ENCODE measurements around the gene PPM1H. TPM values are rescaled to one million over a fixed set of nuclear protein-coding genes. Genes with fewer than 3 reads are reported as not detected.

The PPM1H gene
- total and polyA plus RNA-seq, 2 of the 8 experiments (the other 6 are each of a cell fraction or from before 2014, with no cell fraction given) = 16.4 to 36.1 TPM

DNA sequence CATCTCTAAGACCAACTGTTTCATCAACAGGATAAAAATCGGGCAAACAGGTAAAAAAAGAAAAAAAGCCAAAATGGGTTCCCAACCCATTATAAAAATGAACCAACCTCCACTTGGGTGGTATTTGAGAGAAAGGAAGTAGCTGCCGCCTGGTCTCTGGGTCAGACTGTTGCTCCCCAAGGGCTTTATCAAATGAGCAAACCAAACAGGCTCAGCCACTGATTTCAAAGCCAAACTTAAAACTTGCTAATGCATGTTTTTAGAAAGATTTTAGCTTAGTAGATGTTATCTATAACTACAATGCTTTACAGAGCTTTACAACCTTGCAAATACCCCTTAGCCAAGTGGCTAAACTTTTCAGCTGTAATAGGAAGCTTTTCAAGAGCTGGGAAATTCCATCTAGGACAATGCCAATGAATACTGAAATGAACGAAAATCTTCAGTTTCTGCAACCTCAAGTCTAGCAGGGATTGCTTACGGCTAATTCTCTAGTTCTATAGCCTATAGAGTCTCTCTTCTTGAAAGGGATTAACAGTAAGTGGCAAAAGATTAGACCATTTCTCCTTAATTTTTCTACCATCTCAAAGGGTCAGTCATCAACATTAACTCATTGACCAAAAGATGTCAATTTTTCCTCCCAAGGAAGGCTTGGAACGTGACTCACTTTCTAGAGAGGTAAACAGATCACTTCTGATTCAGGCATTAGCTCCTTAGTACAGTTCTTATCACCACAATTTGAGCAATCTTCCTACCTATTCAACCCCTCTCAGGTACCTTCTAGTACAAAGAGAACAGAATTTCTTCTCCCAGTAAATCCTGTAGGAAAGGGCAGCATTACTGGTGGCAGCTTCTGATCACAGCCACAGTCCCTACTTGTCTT, 4.2 kb downstream of the PPM1H start:
- Histone ChIP-seq H3K4me1 (replicated peaks in 1 of 4; ENCODE audit: control insufficient read depth in 3 of 4, insufficient read depth in 4 of 4, low read length in 3 of 4) (peaks cover 2 to 17% (median 8%) of the 10 kb centered on the region in 4 experiments; a peak in 6 of 7 replicates), H3K56ac (replicated peaks; ENCODE audit: insufficient read length, low read depth, low read length) (no peak overlapping the region), H2AFZ (ENCODE audit: low read length) (no peak overlapping the region), H4K20me1 (replicated peaks in 1 of 2; ENCODE audit: control insufficient read depth in 1 of 2, insufficient read depth in 2 of 2, low read length in 2 of 2) (peaks cover 0 to 1% of the 10 kb centered on the region in 2 experiments), H3K23ac (ENCODE audit: insufficient read length) (no peak overlapping the region), H3K23me2 (ENCODE audit: low read depth, low read length) (peaks cover 11% of the 10 kb centered on the region), H4K8ac (ENCODE audit: extremely low read depth, insufficient read depth, low read length) (no peak overlapping the region), H3K4ac (replicated peaks; ENCODE audit: insufficient read length, low read depth, low read length) (no peak overlapping the region), H3K79me2 (ENCODE audit: control insufficient read depth in 1 of 2, insufficient read depth in 2 of 2, low read length in 2 of 2) (peaks cover 0 to 68% of the 10 kb centered on the region in 2 experiments; a peak in 2 of 4 replicates), H2AK5ac (ENCODE audit: low read depth, low read length) (no peak overlapping the region), H2BK20ac (ENCODE audit: low read length) (peak overlapping the region; percentile 63; the same call in 1 of the 2 replicates), H4K91ac (replicated peaks; ENCODE audit: insufficient read length, low read length) (no peak overlapping the region), H3K27me3 (replicated peaks in 1 of 4; ENCODE audit: control insufficient read depth in 3 of 4, extremely low read depth in 1 of 4, insufficient read depth in 3 of 4, low read length in 3 of 4) (no peaks in the 10 kb centered on the region; a peak in 1 of 7 replicates), H3K14ac (ENCODE audit: insufficient read length) (no peak overlapping the region), H3K18ac (ENCODE audit: extremely low read depth, low read length) (no peak overlapping the region), H3K79me1 (ENCODE audit: low read depth, low read length) (peaks cover 3% of the 10 kb centered on the region; the same call in 1 of the 2 replicates), H3K36me3 (ENCODE audit: control insufficient read depth in 2 of 4, insufficient read depth in 4 of 4, low read length in 3 of 4) (no peaks in the 10 kb centered on the region), H4K5ac (ENCODE audit: insufficient read length, low read depth, low read length) (no peak overlapping the region), H2BK120ac (replicated peaks; ENCODE audit: low read depth, low read length) (no peak overlapping the region), H2BK15ac (ENCODE audit: low read length) (no peak overlapping the region), H2BK12ac (ENCODE audit: low read depth, low read length) (0 out of 2 replicates have a peak overlapping the region, but pooled peaks have one; percentile 30), H2BK5ac (ENCODE audit: low read depth, low read length) (peak overlapping the region; percentile 8; the same call in 1 of the 2 replicates), H3K4me3 (ENCODE audit: extremely low read depth in 1 of 4, insufficient read depth in 2 of 4, low read depth in 3 of 4, low read length in 4 of 4) (0 out of 8 replicates have a peak overlapping the region, but pooled peaks of 1 of the 4 experiments have one; percentile 1), H3K9me3 (ENCODE audit: insufficient read depth in 2 of 2, low read depth in 1 of 2, low read length in 1 of 2) (no peaks in the 10 kb centered on the region), H3K4me2 (ENCODE audit: insufficient read depth in 1 of 2, low read depth in 2 of 2, low read length in 2 of 2) (peak overlapping the region in 1 of 2 experiments; percentile 4; a peak in 2 of 4 replicates), H3K9ac (replicated peaks in 1 of 4; ENCODE audit: extremely low read depth in 1 of 4, low read depth in 3 of 4, low read length in 3 of 4) (no peak overlapping the region; a peak in 1 of 7 replicates), H3K27ac (ENCODE audit: low read depth, low read length) (no peak overlapping the region)
- ChIA-PET CTCF (ENCODE audit: partially characterized antibody) (interaction anchor here (0.5 to 2.1 kb wide), 10 partner anchors 11 to 138 kb away, joined by 3 to 7 read pairs (median 4); no protein-coding TSS in a partner anchor), POLR2A (ENCODE audit: partially characterized antibody) (interaction anchor here (0.7 to 2.0 kb wide), 3 partner anchors 14 to 62 kb away, joined by 3 to 10 read pairs (median 8); no protein-coding TSS in a partner anchor)
- DNase-seq (ENCODE audit: low read depth in 1 of 2, low spot score in 2 of 2) = no peak
- WGBS, 2 experiments (ENCODE audit: extremely low coverage in 1 of 2, insufficient coverage in 1 of 2, insufficient read length in 1 of 2, insufficient replicate concordance in 2 of 2, low coverage in 1 of 2, low lambda C conversion rate in 2 of 2, missing lambda C conversion rate in 1 of 2) = 43% methylated on average over 5 of the region's 5 CpGs; no CpG with 5 or more reads in 1 of the 2 experiments
- FAIRE-seq = no peak
- TF ChIP-seq PHF8 (conservative IDR thresholded peaks at IDR 0.05; ENCODE audit: low read depth, low read length) = no peak
